K562 (cell line): Measurements from ENCODE around the gene ANXA3. TPM values are rescaled to one million over a fixed set of nuclear protein-coding genes. Genes with fewer than 3 reads are reported as not detected.

Source experiments
- NR2F6 ChIP-seq: fragments of 450-650 bp; formaldehyde crosslinking; IDR thresholded peaks from 2 replicates; pipeline ENCODE4 v1.4.0; 2020; ENCODE audit warnings: mild to moderate bottlenecking
- PHF8 ChIP-seq: fragments of 200-600 bp; sonication (generic); IDR thresholded peaks from 2 replicates; pipeline ENCODE4 v1.6.1; 2012; ENCODE audit warnings: mixed run types, mild to moderate bottlenecking, inconsistent platforms, low read length, moderate library complexity, borderline replicate concordance
- RBM25 ChIP-seq: fragments of 200-400 bp; formaldehyde crosslinking; IDR thresholded peaks from 2 replicates; pipeline ENCODE4 v1.6.1; 2018; ENCODE audit warnings: low read length, low read depth, moderate library complexity; ENCODE audit not compliant: severe bottlenecking
- STAT5B ChIP-seq: fragments of 250-450 bp; sonication (Bioruptor Pico); IDR thresholded peaks from 2 replicates; pipeline ENCODE4 v1.8.0; 2021; ENCODE audit warnings: mild to moderate bottlenecking, inconsistent platforms
- U2AF2 ChIP-seq: fragments of 200-400 bp; formaldehyde crosslinking; optimal IDR thresholded peaks from 2 replicates; pipeline ENCODE3; 2017; ENCODE audit warnings: low read depth, mild to moderate bottlenecking, low read length
- ZHX1 ChIP-seq: fragments of 150-350 bp; conservative IDR thresholded peaks from 2 replicates; pipeline ENCODE4 v1.6.1; 2014; ENCODE audit warnings: low read length
- ZNF511 ChIP-seq: sonication (generic); formaldehyde crosslinking; IDR thresholded peaks from 2 replicates; pipeline ENCODE4 v1.8.0; 2022; ENCODE audit warnings: mild to moderate bottlenecking, missing genetic modification reagents
- ZNF589 ChIP-seq: fragments of 200-800 bp; sonication (Bioruptor generic); IDR thresholded peaks from 2 replicates; pipeline ENCODE4 v1.6.1; 2016; ENCODE audit warnings: low read depth, missing genetic modification characterization, missing compliant biosample characterization
- polyA plus RNA-seq, 8 experiments: library from polyadenylated mRNA; depleted of rRNA in 4 of 8; stranded (reverse) in 5 of 8; unstranded in 3 of 8; fragments of >200 nt; fragmentation: Nextera tagmentation in 2 of 8; fragmentation: Illumina TruSeq in 1 of 8; extraction: Ambion mirVana in 2 of 8; extraction: Trizol in 1 of 8; gene quantifications; 2 replicates each; pipeline versions ENCODE4 v1.2.1 to v1.2.3, GENCODE V29; 2011 to 2014; ENCODE audit warnings: inconsistent platforms in 1 of 8, missing spikeins in 1 of 8
- total RNA-seq, 7 experiments: library from RNA; depleted of rRNA in 6 of 7; stranded (reverse); fragments of >200 nt in 6 of 7; fragmentation: Illumina TruSeq in 2 of 7; extraction: Trizol in 2 of 7; gene quantifications; 2 replicates each; pipeline versions ENCODE4 v1.2.1 to v1.2.3, GENCODE V29; 2011 to 2021; ENCODE audit warnings: low replicate concordance in 1 of 7
- TF ChIP-seq, protein P1 (sequence below): sonication (generic); formaldehyde crosslinking; IDR thresholded peaks from 2 replicates; pipeline ENCODE4 v1.8.0; 2022; ENCODE audit warnings: missing genetic modification reagents, mild to moderate bottlenecking, borderline replicate concordance
- TF ChIP-seq, protein P2 (sequence below): fragments of 150-350 bp; IDR thresholded peaks from 2 replicates; pipeline ENCODE4 v1.6.1; 2014; ENCODE audit warnings: low read depth, mild to moderate bottlenecking, low read length, borderline replicate concordance

The ANXA3 gene
- total and polyA plus RNA-seq, 9 of the 15 experiments (the other 6 are each of a cell fraction or from before 2014, with no cell fraction given), result 6.3 to 15.5 (median 9.8) TPM

DNA sequence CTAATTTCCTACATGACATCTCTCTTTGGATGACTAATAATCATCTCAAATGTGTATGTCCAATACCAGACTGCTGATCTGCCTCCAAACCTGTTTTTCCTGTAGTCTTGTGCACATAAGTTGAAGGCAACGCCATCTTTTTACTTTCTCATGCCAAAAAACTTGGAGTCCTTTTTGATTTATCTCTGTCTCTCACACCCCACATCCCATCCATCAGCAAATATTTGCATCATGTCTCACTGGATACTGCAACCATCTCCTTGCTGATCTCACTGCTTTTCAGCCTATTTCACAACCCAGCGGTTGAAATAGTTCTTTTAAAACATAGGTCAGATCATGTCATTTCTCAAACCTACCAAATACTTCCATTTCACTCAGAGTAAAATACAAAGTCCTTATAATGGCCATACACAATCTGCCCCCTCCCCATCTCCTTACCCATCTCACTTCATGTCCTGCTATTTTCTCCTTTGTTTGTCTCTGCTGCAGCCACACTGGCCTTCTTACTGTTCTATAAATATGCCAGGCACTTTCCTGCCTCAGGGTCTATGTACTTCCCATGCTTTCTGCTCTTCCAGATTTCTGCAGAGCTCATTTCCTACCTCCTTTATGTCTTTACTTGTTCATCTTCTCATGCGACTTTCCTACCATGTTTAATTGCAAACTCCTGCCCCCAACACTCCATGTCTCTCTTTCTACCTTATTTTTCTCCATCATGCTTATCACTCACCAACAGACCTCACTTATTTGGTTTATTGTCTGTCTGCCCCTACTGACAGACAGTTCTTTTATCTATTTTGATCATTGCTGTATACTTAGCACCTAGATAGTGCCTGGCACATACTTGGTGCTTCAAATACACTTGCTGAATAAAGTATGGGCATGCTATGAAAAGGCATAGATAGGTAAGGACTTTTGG lies 98.8 kb downstream of the ANXA3 start (continued):
- TF ChIP-seq PHF8 (no peak), ZNF589 (peak; percentile 40; the same call in 1 of the 2 replicates), RBM25 (no peak), NR2F6 (CRISPR knock-in tag) (no peak), U2AF2 (no peak), STAT5B (CRISPR knock-in tag) (no peak), ZHX1 (no peak), ZNF511 (CRISPR knock-in tag) (no peak)
- TF ChIP-seq, protein P1, sequence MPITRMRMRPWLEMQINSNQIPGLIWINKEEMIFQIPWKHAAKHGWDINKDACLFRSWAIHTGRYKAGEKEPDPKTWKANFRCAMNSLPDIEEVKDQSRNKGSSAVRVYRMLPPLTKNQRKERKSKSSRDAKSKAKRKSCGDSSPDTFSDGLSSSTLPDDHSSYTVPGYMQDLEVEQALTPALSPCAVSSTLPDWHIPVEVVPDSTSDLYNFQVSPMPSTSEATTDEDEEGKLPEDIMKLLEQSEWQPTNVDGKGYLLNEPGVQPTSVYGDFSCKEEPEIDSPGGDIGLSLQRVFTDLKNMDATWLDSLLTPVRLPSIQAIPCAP (CRISPR knock-in tag), result no peak
- TF ChIP-seq, protein P2, sequence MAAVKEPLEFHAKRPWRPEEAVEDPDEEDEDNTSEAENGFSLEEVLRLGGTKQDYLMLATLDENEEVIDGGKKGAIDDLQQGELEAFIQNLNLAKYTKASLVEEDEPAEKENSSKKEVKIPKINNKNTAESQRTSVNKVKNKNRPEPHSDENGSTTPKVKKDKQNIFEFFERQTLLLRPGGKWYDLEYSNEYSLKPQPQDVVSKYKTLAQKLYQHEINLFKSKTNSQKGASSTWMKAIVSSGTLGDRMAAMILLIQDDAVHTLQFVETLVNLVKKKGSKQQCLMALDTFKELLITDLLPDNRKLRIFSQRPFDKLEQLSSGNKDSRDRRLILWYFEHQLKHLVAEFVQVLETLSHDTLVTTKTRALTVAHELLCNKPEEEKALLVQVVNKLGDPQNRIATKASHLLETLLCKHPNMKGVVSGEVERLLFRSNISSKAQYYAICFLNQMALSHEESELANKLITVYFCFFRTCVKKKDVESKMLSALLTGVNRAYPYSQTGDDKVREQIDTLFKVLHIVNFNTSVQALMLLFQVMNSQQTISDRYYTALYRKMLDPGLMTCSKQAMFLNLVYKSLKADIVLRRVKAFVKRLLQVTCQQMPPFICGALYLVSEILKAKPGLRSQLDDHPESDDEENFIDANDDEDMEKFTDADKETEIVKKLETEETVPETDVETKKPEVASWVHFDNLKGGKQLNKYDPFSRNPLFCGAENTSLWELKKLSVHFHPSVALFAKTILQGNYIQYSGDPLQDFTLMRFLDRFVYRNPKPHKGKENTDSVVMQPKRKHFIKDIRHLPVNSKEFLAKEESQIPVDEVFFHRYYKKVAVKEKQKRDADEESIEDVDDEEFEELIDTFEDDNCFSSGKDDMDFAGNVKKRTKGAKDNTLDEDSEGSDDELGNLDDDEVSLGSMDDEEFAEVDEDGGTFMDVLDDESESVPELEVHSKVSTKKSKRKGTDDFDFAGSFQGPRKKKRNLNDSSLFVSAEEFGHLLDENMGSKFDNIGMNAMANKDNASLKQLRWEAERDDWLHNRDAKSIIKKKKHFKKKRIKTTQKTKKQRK, result no peak
